SIG-M5 (cell line): ENCODE results near the gene PDE9A.
"Not testable (repeated sequence)": the region's sequence is repeated elsewhere in the genome, so short reads cannot be mapped to it uniquely, and the experiment has no call there.

Experiments
- DNase-seq: peaks from one replicate; lab custom pipeline; 2025; lab: John Stamatoyannopoulos, UW

Gene PDE9A

GRCh38 chr21:42624095-42624790, 29.2 kb upstream of the PDE9A start:
- no peak for DNase-seq

GRCh38 chr21:42624936-42625335, 28.5 kb upstream of the PDE9A start:
- DNase-seq: no peak

GRCh38 chr21:42626171-42626570, 27.2 kb upstream of the PDE9A start:
- no peak for DNase-seq

GRCh38 chr21:42627527-42628289, 25.7 kb upstream of the PDE9A start:
- no peak for DNase-seq

GRCh38 chr21:42628466-42629061, 24.9 kb upstream of the PDE9A start:
- DNase-seq: not testable (repeated sequence)

- DNase-seq: no peak
These were observed 23.4 kb upstream of the PDE9A start for GRCh38 chr21:42629933-42630589.

GRCh38 chr21:42630626-42631025, 22.8 kb upstream of the PDE9A start:
- DNase-seq: no peak

- DNase-seq: no peak
These were observed 22.3 kb upstream of the PDE9A start for GRCh38 chr21:42631142-42631541.

- no peak for DNase-seq
These were observed 21.1 kb upstream of the PDE9A start for GRCh38 chr21:42632336-42632751.

- no peak for DNase-seq
These were observed 20.4 kb upstream of the PDE9A start for GRCh38 chr21:42632771-42633690.

GRCh38 chr21:42633858-42634257, 19.6 kb upstream of the PDE9A start:
- no peak for DNase-seq

GRCh38 chr21:42635848-42636519, 17.4 kb upstream of the PDE9A start:
- no peak for DNase-seq

GRCh38 chr21:42636520-42637266, 16.7 kb upstream of the PDE9A start:
- no peak for DNase-seq

- DNase-seq: no peak
These were observed 16.0 kb upstream of the PDE9A start for GRCh38 chr21:42637267-42638041.

- no peak for DNase-seq
These were observed 15.1 kb upstream of the PDE9A start for GRCh38 chr21:42638266-42638863.

GRCh38 chr21:42639646-42640152, 13.7 kb upstream of the PDE9A start:
- DNase-seq: no peak

GRCh38 chr21:42640486-42640885, 12.9 kb upstream of the PDE9A start:
- DNase-seq: no peak

GRCh38 chr21:42641311-42642218, 11.9 kb upstream of the PDE9A start:
- DNase-seq: no peak
